ENCODE results near the gene FAM193A. TPM values are rescaled to one million over a fixed set of nuclear protein-coding genes. Genes with fewer than 3 reads are reported as not detected.

The FAM193A gene
- total RNA-seq: 10 to 100 TPM; 13.8 to 30.8 (median 23.3) TPM
- polyA plus RNA-seq: 10 to 100 TPM; 12.9 to 30.5 (median 22.8) TPM
- long read RNA-seq, donor 1, partial matches to known transcripts: 0 of 1 reads
- long read RNA-seq, donor 1, other reads (novel, unspliced or antisense): 0 of 1 reads
- long read RNA-seq, donor 2, partial matches to known transcripts: 0 of 1 reads
- long read RNA-seq, donor 2, other reads (novel, unspliced or antisense): 0 of 1 reads
- long read RNA-seq, donor 3: 0 reads
- long read RNA-seq, donor 4, partial matches to known transcripts: 2 of 3 reads
- long read RNA-seq, donor 4, other reads (novel, unspliced or antisense): 1 of 3 reads
- long read RNA-seq, donor 5, full-length matches to known transcripts: 7 of 21 reads
- long read RNA-seq, donor 5, partial matches to known transcripts: 12 of 21 reads
- long read RNA-seq, donor 5, other reads (novel, unspliced or antisense): 2 of 21 reads
- long read RNA-seq, donor 6, partial matches to known transcripts: 1 of 3 reads
- long read RNA-seq, donor 6, other reads (novel, unspliced or antisense): 2 of 3 reads
- long read RNA-seq, donor 7: 0 reads
- long read RNA-seq, donor 8, partial matches to known transcripts: 0 of 1 reads
- long read RNA-seq, donor 8, other reads (novel, unspliced or antisense): 0 of 1 reads
- long read RNA-seq, donor 9, partial matches to known transcripts: 0 of 1 reads
- long read RNA-seq, donor 9, other reads (novel, unspliced or antisense): 0 of 1 reads
- long read RNA-seq, donor 10, partial matches to known transcripts: 8 of 8 reads
- long read RNA-seq, donor 10, other reads (novel, unspliced or antisense): 0 of 8 reads

GRCh38 chr4:2536193-2537010, at the start of gene FAM193A:
Gene FAM193A, plus strand, starts transcription at chr4:2536647. Its CDS starts 269 bp downstream, at chr4:2536916.
- peak in 1 of 2 donors; percentile 76 for TF ChIP-seq POLR2A (IDR thresholded peaks at IDR 0.05)
- TF ChIP-seq CTCF (IDR thresholded peaks at IDR 0.05): peak in 2 of 6 experiments; percentile 13 to 16
- peak; percentile 99 to 100 (median 99) for DNase-seq
- Histone ChIP-seq H3K36me3 (replicated peaks in 1 of 2) (no peaks in the 10 kb centered on the region), H3K9me3 (replicated peaks in 1 of 3) (no peaks in the 10 kb centered on the region), H3K4me3 (peak within 1 kb of the TSS; percentile 45 to 99 (median 92)), H3K27me3 (no peaks in the 10 kb centered on the region), H3K4me1 (replicated peaks in 1 of 2) (peaks cover 22 to 23% of the 10 kb centered on the region in 2 donors), H3K27ac (peak within 1 kb of the TSS; percentile 46 to 100 (median 90))
- intact Hi-C loops (cut with DNase I): loop anchor here in 1 of 2 donors (10.0 kb wide), 1 partner anchor 62 kb away; no protein-coding TSS in a partner anchor
- WGBS, 4 donors: 1% methylated on average over 84 to 105 of the region's 106 CpGs; no CpG with 5 or more reads in 2 of the 4 donors

GRCh38 chr4:2486981-2487380, 49.5 kb upstream of the FAM193A start:
- H3K4me1 ChIP-seq (replicated peaks in 1 of 2): peaks cover 20 to 77% of the 10 kb centered on the region in 2 donors
- H3K36me3 ChIP-seq (replicated peaks in 1 of 2): peaks cover 0 to 16% of the 10 kb centered on the region in 2 donors
- TF ChIP-seq POLR2A (IDR thresholded peaks at IDR 0.05) (no peak), CTCF (IDR thresholded peaks at IDR 0.05) (no peak)
- intact Hi-C loops (cut with DNase I): no loop called here
- WGBS, 4 donors: 92 to 96% (median 95%) methylated on average over 6 of the region's 6 CpGs
- H3K9me3 ChIP-seq (replicated peaks in 1 of 3): no peaks in the 10 kb centered on the region
- H3K27me3 ChIP-seq: no peaks in the 10 kb centered on the region
- H3K4me3 ChIP-seq: no peak overlapping the region
- no peak overlapping the region for H3K27ac ChIP-seq
- no peak for DNase-seq

- Histone ChIP-seq H3K9me3 (replicated peaks in 1 of 3) (no peaks in the 10 kb centered on the region), H3K4me1 (replicated peaks in 1 of 2) (peaks cover 14 to 70% of the 10 kb centered on the region in 2 donors), H3K27me3 (no peaks in the 10 kb centered on the region), H3K36me3 (replicated peaks in 1 of 2) (peaks cover 0 to 21% of the 10 kb centered on the region in 2 donors), H3K4me3 (no peak overlapping the region), H3K27ac (peak overlapping the region in 1 of 5 donors; percentile 16)
- no peak for DNase-seq
- intact Hi-C loops (cut with DNase I): no loop called here
- no peak for TF ChIP-seq CTCF (IDR thresholded peaks at IDR 0.05)
- no peak for TF ChIP-seq POLR2A (IDR thresholded peaks at IDR 0.05)
- WGBS, 4 donors: 85 to 95% (median 87%) methylated on average over 4 to 6 of the region's 6 CpGs
These were observed 48.8 kb upstream of the FAM193A start for GRCh38 chr4:2487632-2488031.

Measured in adrenal gland (tissue), 19 donors.